ACC112 (cell line): ENCODE measurements around the gene JPH2.

Experiments used
- H2AFZ ChIP-seq: fragments of 200-600 bp; sonication (generic); one replicate; pipeline ENCODE4 v1.6.0; 2017; ENCODE audit warnings: antibody characterized with exemption, low read length; ENCODE audit not compliant: unreplicated experiment
- H3K27ac ChIP-seq: fragments of 200-600 bp; sonication (generic); 2 replicates; pipeline ENCODE4 v1.5.1; 2014; ENCODE audit warnings: low read depth, mild to moderate bottlenecking, antibody characterized with exemption, low read length, moderate library complexity
- H3K27me3 ChIP-seq: fragments of 200-600 bp; sonication (generic); 2 replicates; pipeline ENCODE4 v1.6.1; 2014; ENCODE audit warnings: mild to moderate bottlenecking, antibody characterized with exemption, low read length, moderate library complexity, mixed read lengths; ENCODE audit not compliant: insufficient read depth
- H3K36me3 ChIP-seq: fragments of 200-600 bp; sonication (generic); 2 replicates; pipeline ENCODE4 v1.6.1; 2016; ENCODE audit warnings: mild to moderate bottlenecking, antibody characterized with exemption, low read length, moderate library complexity, mixed read lengths; ENCODE audit not compliant: insufficient read depth
- H3K4me1 ChIP-seq: fragments of 200-600 bp; sonication (generic); one replicate; pipeline ENCODE4 v1.6.1; 2016; ENCODE audit warnings: low read length, mixed read lengths; ENCODE audit not compliant: insufficient read depth, unreplicated experiment, control insufficient read depth
- H3K4me3 ChIP-seq: fragments of 200-600 bp; sonication (generic); 2 replicates; pipeline ENCODE4 v1.5.1; 2014; ENCODE audit warnings: mild to moderate bottlenecking, low read depth, low read length
- H3K79me2 ChIP-seq: fragments of 200-600 bp; sonication (generic); one replicate; pipeline ENCODE4 v1.6.0; 2016; ENCODE audit warnings: low read length; ENCODE audit not compliant: control insufficient read depth, unreplicated experiment, insufficient read depth

Gene JPH2

DNA sequence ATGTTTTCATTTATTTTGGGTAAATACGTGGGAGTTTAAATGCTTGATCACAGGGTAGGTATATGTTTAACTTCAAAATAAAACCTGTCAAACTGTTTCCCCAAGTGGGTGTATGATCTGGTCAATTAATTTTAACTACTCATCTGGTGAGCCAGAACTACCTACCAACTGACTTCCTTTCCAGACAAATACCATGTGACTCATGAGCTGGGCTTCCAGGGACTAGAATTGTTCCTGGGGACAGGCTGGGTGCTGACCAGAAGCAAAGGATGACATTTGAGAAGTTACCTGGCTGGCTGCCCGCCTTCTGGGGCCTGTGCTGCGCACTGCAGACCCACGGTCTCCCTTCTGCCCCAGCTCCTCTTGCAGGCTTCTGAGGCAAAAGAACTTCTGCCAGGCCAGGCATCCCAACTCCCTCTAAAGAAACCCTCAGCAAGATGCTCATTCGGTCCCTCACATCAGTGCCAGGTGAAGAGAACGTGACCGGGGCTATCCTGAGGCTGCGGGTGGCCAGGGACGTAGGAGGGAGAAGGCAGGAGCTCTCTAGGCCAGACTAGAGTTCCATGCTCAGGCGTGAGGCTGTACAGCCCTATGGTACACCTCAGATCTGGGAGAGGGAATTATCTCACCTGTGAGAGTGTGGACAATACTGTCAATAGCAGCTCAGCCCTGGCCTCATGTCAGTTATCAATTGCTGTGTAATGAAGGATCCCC is 103.6 kb downstream of the JPH2 start:
- H3K36me3 ChIP-seq = no peaks in the 10 kb centered on the region
- H3K27me3 ChIP-seq = no peaks in the 10 kb centered on the region
- H3K79me2 ChIP-seq = no peaks in the 10 kb centered on the region
- peaks cover 9% of the 10 kb centered on the region for H3K4me1 ChIP-seq
- H3K4me3 ChIP-seq = no peak overlapping the region
- no peak overlapping the region for H3K27ac ChIP-seq
- H2AFZ ChIP-seq = no peak overlapping the region

DNA sequence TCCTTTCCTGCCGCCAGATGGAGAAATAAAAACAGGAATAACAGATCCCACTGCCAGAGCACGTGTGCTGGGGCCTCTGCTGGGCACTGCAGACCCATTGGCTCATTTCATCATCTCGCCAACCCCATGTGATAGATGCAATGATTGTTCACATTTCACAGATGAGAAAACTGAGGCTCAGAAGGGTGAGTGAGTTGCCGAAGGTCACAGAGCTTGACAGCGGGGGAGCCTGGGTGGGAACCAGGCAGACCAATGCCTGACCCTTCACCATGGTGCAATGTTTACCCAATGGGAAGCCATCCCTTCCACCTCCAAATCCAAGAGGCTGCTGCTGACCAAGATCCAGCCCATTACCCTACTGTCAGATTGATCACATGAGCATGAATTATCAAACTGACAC is 105.1 kb downstream of the JPH2 start:
- H3K4me3 ChIP-seq = no peak overlapping the region
- H3K4me1 ChIP-seq = peaks cover 9% of the 10 kb centered on the region
- no peaks in the 10 kb centered on the region for H3K27me3 ChIP-seq
- no peaks in the 10 kb centered on the region for H3K79me2 ChIP-seq
- H3K27ac ChIP-seq = no peak overlapping the region
- no peaks in the 10 kb centered on the region for H3K36me3 ChIP-seq
- H2AFZ ChIP-seq = no peak overlapping the region

DNA sequence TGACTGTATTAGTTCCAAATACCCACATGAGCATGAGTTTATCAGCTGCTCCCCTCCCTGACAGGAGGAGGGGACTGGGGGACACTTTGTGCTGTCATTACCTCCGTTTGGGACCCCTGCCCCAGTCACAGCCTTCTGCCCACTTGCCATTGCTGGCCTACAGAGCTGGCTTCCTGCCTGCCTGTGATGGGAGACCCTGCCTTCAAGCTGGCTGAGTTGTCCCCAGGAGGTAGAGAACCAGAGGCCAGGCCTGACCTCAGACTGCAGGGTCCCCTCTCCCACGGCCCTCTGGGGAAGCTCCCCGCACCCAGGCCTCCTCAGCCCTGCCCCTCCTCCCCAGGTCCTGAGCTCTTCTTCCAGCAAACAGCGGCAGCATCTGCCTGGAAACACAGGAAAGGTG is 105.5 kb downstream of the JPH2 start:
- Histone ChIP-seq H3K27me3 (no peaks in the 10 kb centered on the region), H3K27ac (no peak overlapping the region), H2AFZ (no peak overlapping the region), H3K36me3 (no peaks in the 10 kb centered on the region), H3K4me1 (peaks cover 9% of the 10 kb centered on the region), H3K4me3 (no peak overlapping the region), H3K79me2 (no peaks in the 10 kb centered on the region)

DNA sequence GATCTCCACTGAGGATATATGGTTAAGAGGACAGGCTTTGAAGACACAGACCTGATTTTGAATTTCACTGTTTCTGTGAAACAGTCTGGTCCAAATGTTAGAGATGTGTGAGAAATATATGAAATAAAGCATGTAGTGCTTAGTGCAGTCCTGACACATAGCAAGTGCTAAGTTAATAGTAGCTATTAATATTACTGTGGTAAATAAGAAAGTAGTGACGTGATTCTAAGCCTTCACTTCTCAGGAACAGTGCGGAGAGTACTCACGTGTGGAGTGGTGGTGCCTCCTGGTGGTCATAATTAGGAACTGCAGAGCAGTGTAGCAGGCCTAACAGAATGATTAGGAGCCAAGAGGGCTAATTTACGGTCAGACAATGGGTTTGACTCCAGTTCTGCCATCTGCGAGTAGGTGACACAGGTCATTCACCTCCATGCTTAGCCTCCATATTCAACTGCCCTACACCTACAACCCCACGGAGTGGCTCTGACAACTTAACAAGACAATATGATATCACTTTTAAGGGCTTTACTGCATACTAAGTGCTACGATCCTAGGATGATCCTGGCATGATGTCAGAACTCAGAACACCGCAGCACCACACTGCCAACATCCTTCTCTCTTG is 106.2 kb downstream of the JPH2 start:
- H3K27me3 ChIP-seq = no peaks in the 10 kb centered on the region
- no peak overlapping the region for H3K27ac ChIP-seq
- no peak overlapping the region for H2AFZ ChIP-seq
- H3K4me3 ChIP-seq = no peak overlapping the region
- no peaks in the 10 kb centered on the region for H3K79me2 ChIP-seq
- H3K36me3 ChIP-seq = no peaks in the 10 kb centered on the region
- H3K4me1 ChIP-seq = peaks cover 9% of the 10 kb centered on the region

DNA sequence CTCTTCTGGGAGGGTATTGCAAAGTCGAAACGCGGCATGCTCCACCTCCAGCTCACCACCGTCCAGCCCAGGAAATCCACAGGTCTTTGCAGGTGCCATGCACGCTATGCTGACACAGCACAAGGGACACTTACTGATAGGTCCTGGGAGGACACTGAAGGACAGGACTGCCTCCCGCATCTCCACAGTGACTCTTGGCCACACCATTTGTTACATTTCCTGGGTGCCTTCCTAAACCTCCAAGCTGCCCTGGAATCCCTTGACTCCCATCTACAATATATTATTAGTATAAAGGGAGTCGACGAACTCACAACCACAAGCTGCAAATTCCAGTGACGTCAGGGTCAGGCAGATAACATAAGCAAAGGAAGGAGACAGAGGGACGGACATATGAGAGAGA is 106.9 kb downstream of the JPH2 start:
- Histone ChIP-seq H3K4me1 (peaks cover 9% of the 10 kb centered on the region), H3K4me3 (no peak overlapping the region), H3K27me3 (no peaks in the 10 kb centered on the region), H3K36me3 (no peaks in the 10 kb centered on the region), H3K27ac (no peak overlapping the region), H3K79me2 (no peaks in the 10 kb centered on the region), H2AFZ (no peak overlapping the region)

- no peak overlapping the region for H3K27ac ChIP-seq
- H3K36me3 ChIP-seq = no peaks in the 10 kb centered on the region
- no peak overlapping the region for H3K4me3 ChIP-seq
- H3K27me3 ChIP-seq = no peaks in the 10 kb centered on the region
- no peak overlapping the region for H2AFZ ChIP-seq
- H3K4me1 ChIP-seq = peaks cover 14% of the 10 kb centered on the region
- H3K79me2 ChIP-seq = no peaks in the 10 kb centered on the region
Observed at GRCh38 chr20:44079291-44079690, 107.7 kb downstream of the JPH2 start.

GRCh38 chr20:44075950-44076232 is 111.1 kb downstream of the JPH2 start:
- no peaks in the 10 kb centered on the region for H3K36me3 ChIP-seq
- H3K27ac ChIP-seq = no peak overlapping the region
- no peaks in the 10 kb centered on the region for H3K79me2 ChIP-seq
- H3K27me3 ChIP-seq = peaks cover 2% of the 10 kb centered on the region; the same call in 1 of the 2 replicates
- no peak overlapping the region for H2AFZ ChIP-seq
- H3K4me3 ChIP-seq = no peak overlapping the region
- H3K4me1 ChIP-seq = peaks cover 6% of the 10 kb centered on the region

DNA sequence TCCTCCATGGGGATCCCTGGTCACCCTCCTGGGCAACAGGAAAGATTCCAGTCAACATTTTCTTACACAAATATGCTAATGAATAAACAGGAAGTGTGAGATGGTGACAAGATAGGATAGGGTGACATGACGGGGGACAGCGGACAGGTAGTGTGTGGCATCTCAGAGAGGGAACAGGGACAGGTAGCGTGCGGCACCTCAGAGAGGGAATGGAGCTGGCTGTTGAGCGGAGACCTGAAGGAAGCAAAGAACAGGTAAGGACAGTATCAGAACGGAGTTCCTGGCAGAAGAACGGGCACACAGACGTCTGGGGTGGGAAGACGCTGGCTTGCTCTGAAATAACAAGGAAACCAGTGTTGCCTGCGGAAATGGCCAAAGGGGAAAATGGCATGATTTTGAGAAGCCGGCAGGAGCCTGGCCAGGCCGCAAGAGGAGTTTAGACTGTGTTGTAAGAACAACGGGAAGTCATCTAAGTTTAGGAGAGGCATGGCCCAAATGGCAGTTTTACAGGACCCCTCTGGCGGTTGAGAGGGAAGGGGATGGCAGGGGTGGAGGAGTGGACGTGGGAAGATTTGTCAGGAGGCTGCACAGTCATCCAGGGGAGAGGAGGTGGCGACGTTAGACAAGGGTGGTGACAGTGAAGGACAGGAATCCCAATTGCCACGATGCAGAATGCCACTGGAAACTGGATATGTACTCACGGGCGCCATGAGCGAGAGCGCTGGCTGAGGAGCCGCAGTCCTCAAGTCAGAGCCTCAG is 111.6 kb downstream of the JPH2 start:
- H2AFZ ChIP-seq = no peak overlapping the region
- H3K27me3 ChIP-seq = peaks cover 2% of the 10 kb centered on the region; the same call in 1 of the 2 replicates
- no peak overlapping the region for H3K4me3 ChIP-seq
- H3K27ac ChIP-seq = no peak overlapping the region
- H3K79me2 ChIP-seq = no peaks in the 10 kb centered on the region
- no peaks in the 10 kb centered on the region for H3K36me3 ChIP-seq
- H3K4me1 ChIP-seq = peaks cover 6% of the 10 kb centered on the region

DNA sequence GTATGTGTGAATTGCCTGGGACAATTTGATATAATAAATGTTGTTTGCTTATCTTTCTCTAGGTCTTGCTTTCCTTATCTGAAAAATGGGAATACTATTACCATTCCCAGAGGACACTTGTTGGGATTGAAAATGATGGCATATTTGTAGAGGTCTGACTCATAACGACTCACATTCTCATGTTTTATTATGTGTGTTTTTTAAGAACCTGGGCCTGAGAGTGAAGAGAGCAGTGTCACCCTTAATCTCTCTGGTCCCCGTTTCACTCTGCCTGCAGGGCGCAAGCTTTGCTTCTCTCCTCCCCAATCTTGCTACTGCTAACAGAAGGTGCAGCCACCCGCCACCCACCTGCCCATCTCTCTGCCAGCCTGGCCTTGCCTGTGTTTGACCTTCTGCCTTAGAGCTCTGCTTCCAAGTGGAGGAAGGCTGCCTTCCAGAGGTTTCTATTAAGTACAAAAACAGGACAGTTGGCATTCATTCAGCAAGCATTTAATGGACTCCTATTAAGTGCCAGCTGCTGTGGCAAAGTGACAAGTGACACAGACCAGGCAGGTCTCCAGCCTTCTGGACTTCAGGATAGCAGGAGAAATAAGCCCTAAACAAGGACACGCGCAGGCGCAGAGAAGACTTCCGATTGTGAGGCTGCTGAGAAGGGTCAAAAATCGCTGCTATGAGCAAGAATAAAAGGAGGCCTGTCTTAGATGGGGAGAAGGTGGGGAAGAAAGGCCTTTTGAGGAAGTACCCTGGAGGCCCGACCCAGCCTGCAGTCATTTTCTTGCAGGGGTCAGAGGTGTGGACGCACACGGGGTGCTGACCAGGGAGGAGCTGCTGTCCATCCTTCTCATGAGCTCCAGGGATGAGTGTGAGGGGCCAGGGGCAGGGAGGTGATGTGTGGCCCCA is 112.5 kb downstream of the JPH2 start:
- Histone ChIP-seq H3K36me3 (no peaks in the 10 kb centered on the region), H3K27me3 (peaks cover 2% of the 10 kb centered on the region; the same call in 1 of the 2 replicates), H3K4me3 (no peak overlapping the region), H3K4me1 (peaks cover 6% of the 10 kb centered on the region), H3K27ac (no peak overlapping the region), H2AFZ (no peak overlapping the region), H3K79me2 (no peaks in the 10 kb centered on the region)

DNA sequence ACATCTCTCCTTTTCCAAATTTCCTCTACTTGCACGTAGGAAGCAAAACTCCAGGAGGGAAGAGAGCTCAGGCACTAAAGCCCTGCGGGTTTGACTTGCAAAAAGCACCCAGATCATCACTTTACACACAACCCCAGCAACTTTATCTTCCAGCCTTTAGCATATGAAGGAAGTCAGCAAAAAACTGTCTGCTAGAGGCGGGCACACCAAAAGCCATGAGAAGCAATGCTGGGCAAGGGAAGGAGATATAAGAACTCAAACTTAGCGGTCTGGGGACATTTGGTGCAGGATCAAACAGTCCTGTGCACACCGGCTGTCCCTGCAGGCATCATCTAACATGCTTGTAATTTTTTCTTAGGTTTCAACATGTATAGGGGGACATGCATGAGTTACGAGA is 113.3 kb downstream of the JPH2 start:
- H3K27me3 ChIP-seq = peaks cover 2% of the 10 kb centered on the region; the same call in 1 of the 2 replicates
- no peak overlapping the region for H2AFZ ChIP-seq
- H3K4me3 ChIP-seq = no peak overlapping the region
- no peak overlapping the region for H3K27ac ChIP-seq
- peaks cover 6% of the 10 kb centered on the region for H3K4me1 ChIP-seq
- H3K79me2 ChIP-seq = no peaks in the 10 kb centered on the region
- H3K36me3 ChIP-seq = no peaks in the 10 kb centered on the region
